Astrocyte (in vitro differentiated cells and primary cell): Measurements from ENCODE around the gene LENG1. TPM values are rescaled to one million over a fixed set of nuclear protein-coding genes. Genes with fewer than 3 reads are reported as not detected.

Source experiments
- DNase-seq: peaks from one replicate; pipeline ENCODE4 v3.0.0-alpha.2; 2010; ENCODE audit warnings: low read depth
- FAIRE-seq: peaks from 2 replicates; lab custom pipeline; 2011; peaks lifted over from hg19 to GRCh38; lab: Jason Lieb, UNC
- H2AFZ ChIP-seq: 2 replicates; pipeline ENCODE4 v1.6.0; 2012; ENCODE audit warnings: low read depth, low read length, inconsistent platforms
- H3K27ac ChIP-seq: 2 replicates; pipeline ENCODE4 v1.5.1; 2011; ENCODE audit warnings: low read depth, low read length, inconsistent platforms
- H3K27me3 ChIP-seq: 2 replicates; pipeline ENCODE4 v1.6.0; 2011; ENCODE audit warnings: low read length, inconsistent platforms; ENCODE audit not compliant: insufficient read depth
- H3K36me3 ChIP-seq: 2 replicates; pipeline ENCODE4 v1.5.1; 2011; ENCODE audit warnings: low read length, inconsistent platforms; ENCODE audit not compliant: insufficient read depth
- H3K4me1 ChIP-seq: 2 replicates; pipeline ENCODE4 v1.5.1; 2011; ENCODE audit warnings: low read length, inconsistent platforms; ENCODE audit not compliant: insufficient read depth
- H3K4me2 ChIP-seq: 2 replicates; pipeline ENCODE4 v1.6.0; 2012; ENCODE audit warnings: low read length, inconsistent platforms
- H3K4me3 ChIP-seq: 2 replicates; pipeline ENCODE4 v1.5.1; 2011; ENCODE audit warnings: low read depth, mild to moderate bottlenecking, low read length, inconsistent platforms; ENCODE audit not compliant: insufficient read depth
- H3K79me2 ChIP-seq: 2 replicates; pipeline ENCODE4 v1.6.0; 2012; ENCODE audit warnings: mild to moderate bottlenecking, low read length, inconsistent platforms; ENCODE audit not compliant: insufficient read depth
- H3K9ac ChIP-seq: 2 replicates; pipeline ENCODE4 v1.6.0; 2012; ENCODE audit warnings: mild to moderate bottlenecking, low read length, inconsistent platforms
- H3K9me3 ChIP-seq: 2 replicates; pipeline ENCODE4 v1.5.1; 2012; ENCODE audit warnings: low read depth, mild to moderate bottlenecking, low read length, inconsistent platforms; ENCODE audit not compliant: insufficient read depth
- H4K20me1 ChIP-seq: 2 replicates; pipeline ENCODE4 v1.6.0; 2012; ENCODE audit warnings: low read length, inconsistent platforms; ENCODE audit not compliant: insufficient read depth
- H3K27ac Mint-ChIP-seq: one replicate; pipeline ENCODE4 v1.8.0; 2021; ENCODE audit warnings: mild to moderate bottlenecking, mixed read lengths; ENCODE audit not compliant: unreplicated experiment
- H3K27me3 Mint-ChIP-seq: one replicate; pipeline ENCODE4 v1.8.0; 2021; ENCODE audit warnings: low read depth, mixed read lengths; ENCODE audit not compliant: unreplicated experiment
- H3K36me3 Mint-ChIP-seq: one replicate; pipeline ENCODE4 v1.8.0; 2021; ENCODE audit warnings: low read depth, mixed read lengths; ENCODE audit not compliant: unreplicated experiment
- H3K4me1 Mint-ChIP-seq: one replicate; pipeline ENCODE4 v1.8.0; 2021; ENCODE audit warnings: low read depth, mixed read lengths; ENCODE audit not compliant: unreplicated experiment
- H3K4me3 Mint-ChIP-seq: one replicate; pipeline ENCODE4 v1.8.0; 2021; ENCODE audit warnings: mild to moderate bottlenecking, moderate library complexity, mixed read lengths; ENCODE audit not compliant: unreplicated experiment
- H3K9me3 Mint-ChIP-seq: one replicate; pipeline ENCODE4 v1.8.0; 2021; ENCODE audit warnings: mild to moderate bottlenecking, mixed read lengths; ENCODE audit not compliant: unreplicated experiment
- EZH2 ChIP-seq: IDR thresholded peaks from 2 replicates; pipeline ENCODE4 v1.6.1; 2012; ENCODE audit warnings: mild to moderate bottlenecking, low read length, inconsistent platforms; ENCODE audit not compliant: insufficient read depth
- total RNA-seq: library from RNA; stranded (reverse); gene quantifications from 2 replicates; pipeline ENCODE4 v1.2.1, GENCODE V29; 2021
- TF ChIP-seq, protein P1 (sequence below): IDR thresholded peaks from 2 replicates; pipeline ENCODE4 v1.5.1; 2011; ENCODE audit warnings: low read depth, mild to moderate bottlenecking, inconsistent platforms, low read length, moderate library complexity; ENCODE audit not compliant: insufficient read depth

The LENG1 gene
- total RNA-seq, 1 donor from 2014 or later = 4.8 TPM

DNA sequence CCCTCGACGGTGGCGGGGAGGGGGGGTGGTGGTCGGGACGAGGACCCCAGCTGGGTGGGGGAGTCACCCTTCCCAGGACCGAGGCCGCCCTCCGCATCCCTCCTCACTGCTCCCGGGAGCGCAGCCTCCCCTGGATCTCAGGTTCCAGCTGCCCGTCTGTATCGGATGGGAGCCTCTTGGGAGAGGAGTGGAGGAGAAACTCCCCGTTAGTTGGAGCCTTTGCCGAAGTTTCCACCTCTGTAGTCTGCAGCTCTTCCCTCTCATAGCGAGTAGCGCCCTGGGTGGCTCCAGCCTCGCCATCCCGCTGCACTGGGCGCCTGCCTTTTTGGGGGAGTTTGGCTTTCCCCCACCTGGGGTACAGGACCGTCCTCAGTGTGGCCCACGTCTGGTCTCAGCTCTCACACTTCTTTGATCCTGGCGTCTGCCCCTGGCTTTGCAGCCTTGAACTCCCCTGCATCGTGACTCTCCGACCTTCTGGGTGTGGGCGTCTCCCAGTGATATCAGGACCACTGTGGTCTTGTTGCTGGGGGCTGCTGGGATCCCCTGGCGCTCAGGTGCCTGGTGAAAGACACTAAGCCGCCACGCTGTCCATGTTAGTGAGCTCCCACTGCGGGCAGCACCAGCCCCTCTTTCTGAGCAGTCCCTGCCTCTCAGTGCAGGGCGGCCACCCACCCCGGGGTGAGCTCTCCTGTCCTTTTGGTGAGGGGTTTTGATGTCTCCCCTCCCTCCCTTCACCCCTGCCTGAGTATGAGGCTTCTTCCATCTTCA, 20.8 kb downstream of the LENG1 start:
- Mint-ChIP-seq H3K9me3 (no peaks in the 10 kb centered on the region), H3K27ac (peak overlapping the region; percentile 87), H3K4me3 (peak overlapping the region; percentile 92), H3K36me3 (peaks cover 15% of the 10 kb centered on the region), H3K27me3 (no peaks in the 10 kb centered on the region), H3K4me1 (peaks cover 23% of the 10 kb centered on the region)
- H3K9ac ChIP-seq = peak overlapping the region; percentile 98
- H3K4me1 ChIP-seq = peaks cover 21% of the 10 kb centered on the region
- H3K4me2 ChIP-seq = peak overlapping the region; percentile 93
- peaks cover 52% of the 10 kb centered on the region for H4K20me1 ChIP-seq
- TF ChIP-seq EZH2 = no peak
- TF ChIP-seq, protein P1, sequence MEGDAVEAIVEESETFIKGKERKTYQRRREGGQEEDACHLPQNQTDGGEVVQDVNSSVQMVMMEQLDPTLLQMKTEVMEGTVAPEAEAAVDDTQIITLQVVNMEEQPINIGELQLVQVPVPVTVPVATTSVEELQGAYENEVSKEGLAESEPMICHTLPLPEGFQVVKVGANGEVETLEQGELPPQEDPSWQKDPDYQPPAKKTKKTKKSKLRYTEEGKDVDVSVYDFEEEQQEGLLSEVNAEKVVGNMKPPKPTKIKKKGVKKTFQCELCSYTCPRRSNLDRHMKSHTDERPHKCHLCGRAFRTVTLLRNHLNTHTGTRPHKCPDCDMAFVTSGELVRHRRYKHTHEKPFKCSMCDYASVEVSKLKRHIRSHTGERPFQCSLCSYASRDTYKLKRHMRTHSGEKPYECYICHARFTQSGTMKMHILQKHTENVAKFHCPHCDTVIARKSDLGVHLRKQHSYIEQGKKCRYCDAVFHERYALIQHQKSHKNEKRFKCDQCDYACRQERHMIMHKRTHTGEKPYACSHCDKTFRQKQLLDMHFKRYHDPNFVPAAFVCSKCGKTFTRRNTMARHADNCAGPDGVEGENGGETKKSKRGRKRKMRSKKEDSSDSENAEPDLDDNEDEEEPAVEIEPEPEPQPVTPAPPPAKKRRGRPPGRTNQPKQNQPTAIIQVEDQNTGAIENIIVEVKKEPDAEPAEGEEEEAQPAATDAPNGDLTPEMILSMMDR = no peak
- peaks cover 55% of the 10 kb centered on the region for H3K79me2 ChIP-seq
- H3K27ac ChIP-seq = no peak overlapping the region
- H3K36me3 ChIP-seq = peaks cover 14% of the 10 kb centered on the region
- DNase-seq (no peak), FAIRE-seq (no peak)
- no peak overlapping the region for H2AFZ ChIP-seq
- H3K27me3 ChIP-seq = no peaks in the 10 kb centered on the region
- no peaks in the 10 kb centered on the region for H3K9me3 ChIP-seq
- H3K4me3 ChIP-seq = peak overlapping the region; percentile 72

GRCh38 chr19:54137699-54138488, 21.6 kb downstream of the LENG1 start, which contains the start of gene CNOT3:
Gene CNOT3, plus strand, starts transcription at chr19:54137762. Its CDS starts 5,217 bp downstream, at chr19:54142979.
- peak within 1 kb of the TSS; percentile 98 for H3K9ac ChIP-seq
- peaks cover 8% of the 10 kb centered on the region for H3K36me3 ChIP-seq
- peaks cover 54% of the 10 kb centered on the region for H3K79me2 ChIP-seq
- peak within 1 kb of the TSS; percentile 87 for H3K27ac Mint-ChIP-seq
- H4K20me1 ChIP-seq = peaks cover 45% of the 10 kb centered on the region
- H3K4me1 Mint-ChIP-seq = peaks cover 23% of the 10 kb centered on the region
- H3K27ac ChIP-seq = peak within 1 kb of the TSS; percentile 92
- TF ChIP-seq, protein P1 = no peak
- TF ChIP-seq EZH2 = no peak
- H3K27me3 ChIP-seq = no peaks in the 10 kb centered on the region
- H3K9me3 ChIP-seq = no peaks in the 10 kb centered on the region
- peaks cover 15% of the 10 kb centered on the region for H3K36me3 Mint-ChIP-seq
- DNase-seq = no peak
- peaks cover 21% of the 10 kb centered on the region for H3K4me1 ChIP-seq
- no peaks in the 10 kb centered on the region for H3K27me3 Mint-ChIP-seq
- H3K4me3 ChIP-seq = peak within 1 kb of the TSS; percentile 72
- peak within 1 kb of the TSS; percentile 95 for H3K4me2 ChIP-seq
- H3K9me3 Mint-ChIP-seq = no peaks in the 10 kb centered on the region
- FAIRE-seq = no peak
- H2AFZ ChIP-seq = peak within 1 kb of the TSS; percentile 67
- peak within 1 kb of the TSS; percentile 92 for H3K4me3 Mint-ChIP-seq
